ENCODE measurements around the gene ZNF526. TPM values are rescaled to one million over a fixed set of nuclear protein-coding genes. Genes with fewer than 3 reads are reported as not detected.

The ZNF526 gene
- total and polyA plus RNA-seq, 9 of the 15 experiments (the other 6 are each of a cell fraction or from before 2014, with no cell fraction given) = 1.3 to 17.9 (median 6.2) TPM

- TF ChIP-seq JUN (IDR thresholded peaks at IDR 0.05; ENCODE audit: borderline replicate concordance, low read depth, low read length) (no peak), JUN (CRISPR knock-in tag; IDR thresholded peaks at IDR 0.05; ENCODE audit: borderline replicate concordance) (no peak), ZNF696 (CRISPR knock-in tag; conservative IDR thresholded peaks at IDR 0.05) (no peak), CBX1 (IDR thresholded peaks at IDR 0.05; ENCODE audit: low read depth) (peak; percentile 80; the same call in 1 of the 2 replicates), TFAP4 (CRISPR knock-in tag; IDR thresholded peaks at IDR 0.05; ENCODE audit: borderline replicate concordance) (peak; percentile 75; the same call in 1 of the 2 replicates), TSC22D4 (tag; IDR thresholded peaks at IDR 0.05) (no peak), YBX1 (IDR thresholded peaks at IDR 0.05) (no peak), POLR2A (conservative IDR thresholded peaks at IDR 0.05) (peak; percentile 94), ZNF280B (CRISPR knock-in tag; IDR thresholded peaks at IDR 0.05) (no peak), E2F8 (IDR thresholded peaks at IDR 0.05; ENCODE audit: low read depth, partially characterized antibody) (no peak), ZKSCAN1 (IDR thresholded peaks at IDR 0.05; ENCODE audit: low read depth, low read length) (no peak), SP2 (IDR thresholded peaks at IDR 0.05; ENCODE audit: extremely low read depth, low read depth, low read length, poor library complexity, severe bottlenecking) (no peak), LARP7 (IDR thresholded peaks at IDR 0.05) (no peak), CCNT2 (IDR thresholded peaks at IDR 0.05; ENCODE audit: borderline replicate concordance, extremely low read depth, insufficient read length, low read depth, low read length) (peak; percentile 78), TOE1 (IDR thresholded peaks at IDR 0.05; ENCODE audit: borderline replicate concordance) (0 out of 2 replicates have a peak, but pooled peaks have one; percentile 34), TOE1 (CRISPR knock-in tag; IDR thresholded peaks at IDR 0.05; ENCODE audit: borderline replicate concordance, low read depth) (no peak), TAF9B (IDR thresholded peaks at IDR 0.05; ENCODE audit: partially characterized antibody) (peak; percentile 82), FOXA1 (IDR thresholded peaks at IDR 0.05; ENCODE audit: borderline replicate concordance) (no peak), ZNF589 (CRISPR knock-in tag; IDR thresholded peaks at IDR 0.05; ENCODE audit: low read depth) (no peak), SIRT6 (IDR thresholded peaks at IDR 0.05; ENCODE audit: low read depth, low read length) (no peak), HDAC2 (IDR thresholded peaks at IDR 0.05) (peak; percentile 76), ASH1L (IDR thresholded peaks at IDR 0.05; ENCODE audit: borderline replicate concordance, low read depth, partially characterized antibody) (peak; percentile 95), SRSF1 (IDR thresholded peaks at IDR 0.05; ENCODE audit: low read depth, low read length) (no peak), HDAC3 (IDR thresholded peaks at IDR 0.05; ENCODE audit: borderline replicate concordance, partially characterized antibody) (no peak)
Measured at GRCh38 chr19:42219812-42220750, at the start of gene ZNF526 (continued).

Measured in K562 (cell line).